Liver (tissue), 3 donors: ENCODE measurements around the gene FAM222A.

Experiments
- FOXA1 ChIP-seq: IDR thresholded peaks from 2 replicates; pipeline ENCODE4 v1.6.1; 2016; ENCODE audit warnings: antibody characterized with exemption
- GABPA ChIP-seq, 2 donors: IDR thresholded peaks in 1 of 2; conservative IDR thresholded peaks in 1 of 2; 2 replicates each; pipeline ENCODE4 v1.6.1; 2016; ENCODE audit warnings: antibody characterized with exemption in 2 of 2, mild to moderate bottlenecking in 1 of 2, moderate library complexity in 1 of 2
- JUND ChIP-seq, 2 donors: IDR thresholded peaks; 2 replicates each; pipeline ENCODE4 v1.6.1; 2016; ENCODE audit warnings: antibody characterized with exemption in 2 of 2
- RAD21 ChIP-seq, 2 donors: IDR thresholded peaks; 2 replicates each; pipeline ENCODE4 v1.6.1; 2016; ENCODE audit warnings: antibody characterized with exemption in 2 of 2, mild to moderate bottlenecking in 2 of 2
- RXRA ChIP-seq, 2 donors: IDR thresholded peaks; 2 replicates each; pipeline ENCODE4 v1.6.1; 2017 to 2018; ENCODE audit warnings: antibody characterized with exemption in 2 of 2, mild to moderate bottlenecking in 1 of 2
- SP1 ChIP-seq: IDR thresholded peaks from 2 replicates; pipeline ENCODE4 v1.6.1; 2018; ENCODE audit warnings: antibody characterized with exemption, mild to moderate bottlenecking
- TAF1 ChIP-seq: conservative IDR thresholded peaks from 2 replicates; pipeline ENCODE4 v1.6.1; 2016; ENCODE audit warnings: antibody characterized with exemption, mild to moderate bottlenecking
- YY1 ChIP-seq: IDR thresholded peaks from 2 replicates; pipeline ENCODE4 v1.6.1; 2016; ENCODE audit warnings: antibody characterized with exemption, mild to moderate bottlenecking
- TF ChIP-seq, protein P1 (sequence below): fragments of 150-350 bp; IDR thresholded peaks from 2 replicates; pipeline ENCODE4 v1.5.1; 2017; ENCODE audit warnings: improper control_type of control experiment, low read depth, low read length; ENCODE audit not compliant: missing input control
- TF ChIP-seq, protein P2 (sequence below): IDR thresholded peaks from 2 replicates; pipeline ENCODE4 v1.6.1; 2016; ENCODE audit warnings: antibody characterized with exemption, mild to moderate bottlenecking
- TF ChIP-seq, protein P3 (sequence below): IDR thresholded peaks from 2 replicates; pipeline ENCODE4 v1.6.1; 2016; ENCODE audit warnings: antibody characterized with exemption
- TF ChIP-seq, protein P4 (sequence below): IDR thresholded peaks from 2 replicates; pipeline ENCODE4 v1.6.1; 2016; ENCODE audit warnings: antibody characterized with exemption
- donor health status: healthy.
- donor health status: healthy.

DNA sequence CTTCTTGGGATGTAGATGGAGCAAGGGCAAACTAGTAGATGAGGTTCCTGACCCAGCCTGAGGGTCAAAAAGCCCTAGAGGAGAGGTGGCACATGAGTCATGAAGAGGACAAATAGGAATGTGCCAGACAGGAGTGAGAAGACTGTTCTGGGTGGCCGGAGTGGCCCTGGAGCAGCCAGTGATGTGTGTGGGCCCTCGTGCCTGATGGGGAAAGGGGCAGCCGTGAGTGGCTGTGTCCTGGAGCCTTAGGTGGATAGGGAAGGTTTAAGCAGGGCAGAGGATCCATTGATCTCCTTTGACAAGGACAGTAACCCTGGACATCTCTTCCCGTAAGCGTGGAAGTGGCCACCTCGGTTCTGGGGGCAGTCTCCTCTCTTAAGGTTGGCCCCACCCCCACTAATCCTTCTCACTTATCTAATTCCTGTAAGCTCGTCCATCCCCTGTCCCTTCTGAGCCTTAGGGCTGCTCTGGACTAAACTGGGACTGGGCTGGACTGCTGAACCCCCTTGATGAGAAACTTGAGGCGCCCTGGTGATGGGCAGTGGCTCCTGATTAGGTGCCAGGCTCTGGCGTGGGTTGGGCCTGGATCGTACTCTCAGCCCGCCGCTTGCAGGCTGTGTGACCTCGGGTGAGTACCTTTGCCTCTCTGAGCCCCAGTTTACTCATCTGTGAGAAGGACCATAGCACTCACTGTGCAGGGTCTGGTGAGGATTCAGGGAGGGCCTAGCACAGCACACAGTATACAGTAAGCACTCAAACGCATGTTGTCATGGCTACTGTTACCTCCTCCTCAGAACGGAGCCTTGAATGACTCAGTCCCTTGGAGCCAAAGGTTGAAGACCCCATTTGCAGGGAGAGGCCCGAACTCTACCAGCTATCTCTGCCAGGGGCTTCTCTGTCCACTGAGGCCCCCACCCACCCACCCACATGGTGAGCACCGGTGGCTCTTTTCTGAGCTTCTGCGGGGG is 4.0 kb downstream of the FAM222A start:
- TF ChIP-seq YY1 (no peak), SP1 (no peak), RAD21 (IDR thresholded peaks at IDR 0.05) (no peak), TAF1 (no peak), JUND (IDR thresholded peaks at IDR 0.05) (no peak), GABPA (IDR thresholded peaks at IDR 0.05 in 1 of 2, conservative IDR thresholded peaks at IDR 0.05 in 1 of 2) (no peak), RXRA (IDR thresholded peaks at IDR 0.05) (no peak), FOXA1 (no peak)
- TF ChIP-seq, protein P1, sequence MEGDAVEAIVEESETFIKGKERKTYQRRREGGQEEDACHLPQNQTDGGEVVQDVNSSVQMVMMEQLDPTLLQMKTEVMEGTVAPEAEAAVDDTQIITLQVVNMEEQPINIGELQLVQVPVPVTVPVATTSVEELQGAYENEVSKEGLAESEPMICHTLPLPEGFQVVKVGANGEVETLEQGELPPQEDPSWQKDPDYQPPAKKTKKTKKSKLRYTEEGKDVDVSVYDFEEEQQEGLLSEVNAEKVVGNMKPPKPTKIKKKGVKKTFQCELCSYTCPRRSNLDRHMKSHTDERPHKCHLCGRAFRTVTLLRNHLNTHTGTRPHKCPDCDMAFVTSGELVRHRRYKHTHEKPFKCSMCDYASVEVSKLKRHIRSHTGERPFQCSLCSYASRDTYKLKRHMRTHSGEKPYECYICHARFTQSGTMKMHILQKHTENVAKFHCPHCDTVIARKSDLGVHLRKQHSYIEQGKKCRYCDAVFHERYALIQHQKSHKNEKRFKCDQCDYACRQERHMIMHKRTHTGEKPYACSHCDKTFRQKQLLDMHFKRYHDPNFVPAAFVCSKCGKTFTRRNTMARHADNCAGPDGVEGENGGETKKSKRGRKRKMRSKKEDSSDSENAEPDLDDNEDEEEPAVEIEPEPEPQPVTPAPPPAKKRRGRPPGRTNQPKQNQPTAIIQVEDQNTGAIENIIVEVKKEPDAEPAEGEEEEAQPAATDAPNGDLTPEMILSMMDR, result no peak
- TF ChIP-seq, protein P2, sequence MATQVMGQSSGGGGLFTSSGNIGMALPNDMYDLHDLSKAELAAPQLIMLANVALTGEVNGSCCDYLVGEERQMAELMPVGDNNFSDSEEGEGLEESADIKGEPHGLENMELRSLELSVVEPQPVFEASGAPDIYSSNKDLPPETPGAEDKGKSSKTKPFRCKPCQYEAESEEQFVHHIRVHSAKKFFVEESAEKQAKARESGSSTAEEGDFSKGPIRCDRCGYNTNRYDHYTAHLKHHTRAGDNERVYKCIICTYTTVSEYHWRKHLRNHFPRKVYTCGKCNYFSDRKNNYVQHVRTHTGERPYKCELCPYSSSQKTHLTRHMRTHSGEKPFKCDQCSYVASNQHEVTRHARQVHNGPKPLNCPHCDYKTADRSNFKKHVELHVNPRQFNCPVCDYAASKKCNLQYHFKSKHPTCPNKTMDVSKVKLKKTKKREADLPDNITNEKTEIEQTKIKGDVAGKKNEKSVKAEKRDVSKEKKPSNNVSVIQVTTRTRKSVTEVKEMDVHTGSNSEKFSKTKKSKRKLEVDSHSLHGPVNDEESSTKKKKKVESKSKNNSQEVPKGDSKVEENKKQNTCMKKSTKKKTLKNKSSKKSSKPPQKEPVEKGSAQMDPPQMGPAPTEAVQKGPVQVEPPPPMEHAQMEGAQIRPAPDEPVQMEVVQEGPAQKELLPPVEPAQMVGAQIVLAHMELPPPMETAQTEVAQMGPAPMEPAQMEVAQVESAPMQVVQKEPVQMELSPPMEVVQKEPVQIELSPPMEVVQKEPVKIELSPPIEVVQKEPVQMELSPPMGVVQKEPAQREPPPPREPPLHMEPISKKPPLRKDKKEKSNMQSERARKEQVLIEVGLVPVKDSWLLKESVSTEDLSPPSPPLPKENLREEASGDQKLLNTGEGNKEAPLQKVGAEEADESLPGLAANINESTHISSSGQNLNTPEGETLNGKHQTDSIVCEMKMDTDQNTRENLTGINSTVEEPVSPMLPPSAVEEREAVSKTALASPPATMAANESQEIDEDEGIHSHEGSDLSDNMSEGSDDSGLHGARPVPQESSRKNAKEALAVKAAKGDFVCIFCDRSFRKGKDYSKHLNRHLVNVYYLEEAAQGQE, result no peak
- TF ChIP-seq, protein P3, sequence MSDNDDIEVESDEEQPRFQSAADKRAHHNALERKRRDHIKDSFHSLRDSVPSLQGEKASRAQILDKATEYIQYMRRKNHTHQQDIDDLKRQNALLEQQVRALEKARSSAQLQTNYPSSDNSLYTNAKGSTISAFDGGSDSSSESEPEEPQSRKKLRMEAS, result no peak
- TF ChIP-seq, protein P4, sequence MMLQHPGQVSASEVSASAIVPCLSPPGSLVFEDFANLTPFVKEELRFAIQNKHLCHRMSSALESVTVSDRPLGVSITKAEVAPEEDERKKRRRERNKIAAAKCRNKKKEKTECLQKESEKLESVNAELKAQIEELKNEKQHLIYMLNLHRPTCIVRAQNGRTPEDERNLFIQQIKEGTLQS, result no peak
